Activated naive CD8-positive, alpha-beta T cell treated with anti-CD3 and anti-CD28 coated beads, Interleukin-2, amount 50 U/mL, for 16 hours (primary cell): ENCODE data around the gene FAM180B.
"Not testable (repeated sequence)": the region's sequence is repeated elsewhere in the genome, so short reads cannot be mapped to it uniquely, and the experiment has no call there.

ENCODE experiments used
- DNase-seq: peaks from one replicate; pipeline ENCODE4 v3.0.0-alpha.2; 2020; ENCODE audit warnings: low read depth, low spot score

The FAM180B gene

DNA sequence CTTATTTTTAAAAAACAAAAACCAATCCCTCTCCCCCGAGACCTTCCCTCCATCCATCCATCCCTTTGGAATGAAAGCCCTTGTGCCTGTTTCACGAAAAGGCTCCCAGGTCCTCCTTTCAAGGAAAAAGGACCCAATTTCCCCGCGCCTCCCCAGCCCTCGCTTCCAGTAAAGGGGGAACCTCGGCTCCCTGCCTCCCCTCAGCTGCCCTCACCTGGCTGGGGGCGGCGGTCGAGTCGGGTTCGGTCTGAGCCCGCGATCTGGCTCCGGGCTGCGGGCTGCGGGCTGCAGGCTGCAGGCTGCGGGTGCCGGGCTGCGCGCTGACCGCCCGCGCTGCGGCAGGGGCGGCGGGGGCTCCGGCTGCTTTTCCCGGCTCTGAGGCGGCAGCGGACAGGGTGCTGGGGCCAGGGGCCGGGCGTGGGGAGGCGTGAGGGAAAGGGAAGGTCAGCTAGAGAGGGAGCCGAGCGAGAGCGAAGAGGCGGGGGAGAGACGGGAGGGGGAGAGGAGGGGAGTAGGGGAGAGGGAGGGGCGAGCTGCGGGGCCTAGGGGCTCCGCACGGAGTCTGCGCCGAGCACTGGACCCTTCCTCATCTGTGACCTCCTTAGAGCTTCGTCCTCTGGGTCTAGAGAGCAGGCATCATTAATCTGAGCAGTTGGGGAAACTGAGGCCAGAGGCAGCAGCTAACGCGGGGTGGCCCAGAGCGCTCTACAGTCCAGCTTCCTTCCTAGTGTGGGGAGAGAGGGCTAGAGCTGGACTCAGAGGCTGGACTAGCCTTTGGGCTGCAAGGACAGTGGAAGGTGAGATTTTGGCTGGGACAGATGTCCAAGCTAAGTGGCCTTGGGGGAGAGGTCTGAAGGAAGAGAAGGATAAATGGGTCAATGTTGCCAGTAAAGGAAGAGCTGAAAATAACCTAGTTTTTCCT, 7.7 kb downstream of the FAM180B start, which contains the start of gene C1QTNF4:
Gene C1QTNF4 (minus strand): TSS at position 478 of the 922 bp plus-strand sequence. CDS start 3,601 bp downstream, outside the sequence.
- DNase-seq = no peak

DNA sequence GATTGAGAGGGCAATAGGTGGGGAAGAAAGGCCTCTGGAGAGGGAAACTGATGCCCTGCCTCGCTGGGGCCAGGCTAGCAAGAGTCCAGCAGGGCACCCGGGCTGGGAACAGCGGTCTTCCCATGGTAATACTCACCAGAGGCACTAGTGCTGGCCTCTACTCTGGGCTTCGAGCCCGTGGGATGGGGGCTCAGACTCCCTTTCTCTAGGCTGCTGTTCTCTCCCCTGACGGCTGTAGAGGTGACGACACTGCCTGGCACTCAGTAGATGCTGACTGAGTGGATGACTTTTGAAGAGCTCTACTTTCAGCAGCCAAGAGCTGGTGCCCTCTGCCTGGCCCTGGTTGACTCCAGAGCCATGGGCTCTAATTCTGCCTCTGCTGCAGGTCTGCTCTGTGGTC, 8.6 kb downstream of the FAM180B start:
- DNase-seq = no peak

GRCh38 chr11:47595967-47596366, 9.5 kb downstream of the FAM180B start:
- no peak for DNase-seq

GRCh38 chr11:47599902-47600301, 13.4 kb downstream of the FAM180B start:
- no peak for DNase-seq

- DNase-seq = no peak
Observed at GRCh38 chr11:47603295-47603694, 16.8 kb downstream of the FAM180B start.

- no peak for DNase-seq
Observed at GRCh38 chr11:47605921-47606320, 19.4 kb downstream of the FAM180B start.

DNA sequence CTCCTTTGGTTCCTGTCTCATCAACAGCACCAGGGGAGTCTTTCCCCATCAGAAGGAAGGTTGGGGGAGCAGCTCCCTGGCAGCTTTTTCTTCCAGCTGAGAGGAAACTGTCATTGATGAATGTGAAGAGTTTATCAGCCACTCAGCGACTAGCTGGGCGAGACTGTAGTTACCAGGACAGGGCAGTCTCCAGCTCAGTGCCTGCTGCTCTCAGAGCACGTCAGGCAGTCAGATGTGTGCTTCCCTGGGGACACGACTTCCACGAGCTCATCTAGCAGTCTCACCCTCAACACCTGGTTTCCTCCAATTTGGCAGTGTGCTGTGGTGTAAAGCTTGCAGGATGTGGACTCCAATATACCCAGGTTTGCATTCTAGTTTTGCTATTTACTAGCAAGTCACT, 20.3 kb downstream of the FAM180B start:
- no peak for DNase-seq

GRCh38 chr11:47607380-47607779, 20.9 kb downstream of the FAM180B start:
- no peak for DNase-seq

GRCh38 chr11:47609675-47610074, 23.2 kb downstream of the FAM180B start:
- no peak for DNase-seq

GRCh38 chr11:47611348-47611794, 24.9 kb downstream of the FAM180B start:
- no peak for DNase-seq

GRCh38 chr11:47615249-47615648, 28.8 kb downstream of the FAM180B start:
- DNase-seq = no peak

DNA sequence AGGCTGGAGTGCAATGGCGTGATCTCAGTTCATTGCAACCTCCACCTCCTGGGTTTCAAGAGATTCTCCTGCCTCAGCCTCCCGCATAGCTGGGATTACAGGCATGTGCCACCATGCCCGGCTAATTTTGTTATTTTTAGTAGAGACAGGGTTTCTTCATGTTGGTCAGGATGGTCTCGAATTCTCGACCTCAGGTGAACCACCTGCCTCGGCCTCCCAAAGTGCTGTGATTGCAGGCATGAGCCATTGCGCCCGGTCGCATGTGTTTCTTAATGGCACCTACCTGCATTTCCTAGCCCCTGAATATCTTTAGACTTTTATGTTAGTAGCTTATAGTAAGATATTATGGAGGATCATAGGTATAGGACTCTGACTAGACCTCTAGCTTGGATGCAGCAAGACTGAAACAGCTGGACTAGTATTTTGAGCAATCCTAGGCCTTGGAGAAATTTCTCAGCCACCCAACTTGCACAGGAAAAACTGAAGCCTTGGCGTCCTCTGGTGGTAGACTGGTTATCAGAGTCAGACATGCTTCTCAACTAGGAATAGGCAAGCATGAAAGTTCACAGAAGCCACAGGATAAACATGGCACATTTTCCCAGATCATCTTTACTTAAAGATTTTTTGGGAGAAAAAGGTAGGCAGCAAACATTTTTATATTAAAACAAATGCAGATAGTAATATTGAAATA, 30.4 kb downstream of the FAM180B start:
- DNase-seq = no peak

DNA sequence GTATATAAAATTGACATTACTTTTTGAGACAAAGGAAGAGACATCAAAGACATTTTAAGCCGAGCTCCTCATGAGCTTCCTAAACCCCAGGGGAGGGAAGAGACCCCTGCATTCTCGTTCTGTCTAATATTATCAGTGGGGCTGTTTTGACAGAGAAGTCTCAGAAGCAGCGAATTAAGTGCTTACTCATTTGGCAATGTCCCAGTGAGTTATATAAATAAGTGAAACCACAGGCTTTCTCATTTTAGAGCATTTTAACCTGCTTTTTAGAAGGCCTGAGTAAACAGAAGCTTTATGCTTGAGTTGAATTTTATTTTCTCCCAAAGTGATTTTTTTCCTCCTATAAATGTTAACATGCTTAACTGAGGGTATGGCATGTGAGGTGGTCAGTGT, 30.9 kb downstream of the FAM180B start:
- no peak for DNase-seq

- DNase-seq = no peak
Observed at GRCh38 chr11:47620836-47621378, 34.4 kb downstream of the FAM180B start.

- no peak for DNase-seq
Observed at GRCh38 chr11:47626234-47626633, 39.8 kb downstream of the FAM180B start.

DNA sequence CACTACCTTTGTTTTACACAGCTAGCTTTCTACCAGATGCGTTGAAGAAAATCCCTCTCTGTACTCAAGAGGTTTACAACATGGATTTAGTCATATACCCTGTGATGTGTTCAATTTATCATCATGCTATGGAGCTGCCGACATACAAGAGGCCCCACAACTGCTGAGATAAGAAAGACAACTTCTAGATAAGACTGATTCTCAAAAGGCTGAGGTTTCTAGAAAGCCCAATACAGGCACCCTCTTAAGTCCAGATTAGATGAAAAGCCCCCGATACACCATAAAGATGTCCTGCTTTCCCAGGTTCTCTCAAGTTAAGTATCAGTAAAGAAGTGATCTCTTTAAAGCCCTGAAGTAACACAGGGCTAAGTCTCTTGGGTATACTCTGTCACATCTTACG, 41.5 kb downstream of the FAM180B start:
- no peak for DNase-seq

- DNase-seq = no peak
Observed at GRCh38 chr11:47631473-47631872, 45.0 kb downstream of the FAM180B start.

- DNase-seq = not testable (repeated sequence)
Observed at GRCh38 chr11:47636331-47636730, 49.9 kb downstream of the FAM180B start.
